NCI-H2107 (cell line): ENCODE results near the gene LSM14B.
"Not testable (repeated sequence)": the region's sequence is repeated elsewhere in the genome, so short reads cannot be mapped to it uniquely, and the experiment has no call there.

Experiments
- DNase-seq: peaks from one replicate; lab custom pipeline; 2025; lab: John Stamatoyannopoulos, UW

The LSM14B gene

DNA sequence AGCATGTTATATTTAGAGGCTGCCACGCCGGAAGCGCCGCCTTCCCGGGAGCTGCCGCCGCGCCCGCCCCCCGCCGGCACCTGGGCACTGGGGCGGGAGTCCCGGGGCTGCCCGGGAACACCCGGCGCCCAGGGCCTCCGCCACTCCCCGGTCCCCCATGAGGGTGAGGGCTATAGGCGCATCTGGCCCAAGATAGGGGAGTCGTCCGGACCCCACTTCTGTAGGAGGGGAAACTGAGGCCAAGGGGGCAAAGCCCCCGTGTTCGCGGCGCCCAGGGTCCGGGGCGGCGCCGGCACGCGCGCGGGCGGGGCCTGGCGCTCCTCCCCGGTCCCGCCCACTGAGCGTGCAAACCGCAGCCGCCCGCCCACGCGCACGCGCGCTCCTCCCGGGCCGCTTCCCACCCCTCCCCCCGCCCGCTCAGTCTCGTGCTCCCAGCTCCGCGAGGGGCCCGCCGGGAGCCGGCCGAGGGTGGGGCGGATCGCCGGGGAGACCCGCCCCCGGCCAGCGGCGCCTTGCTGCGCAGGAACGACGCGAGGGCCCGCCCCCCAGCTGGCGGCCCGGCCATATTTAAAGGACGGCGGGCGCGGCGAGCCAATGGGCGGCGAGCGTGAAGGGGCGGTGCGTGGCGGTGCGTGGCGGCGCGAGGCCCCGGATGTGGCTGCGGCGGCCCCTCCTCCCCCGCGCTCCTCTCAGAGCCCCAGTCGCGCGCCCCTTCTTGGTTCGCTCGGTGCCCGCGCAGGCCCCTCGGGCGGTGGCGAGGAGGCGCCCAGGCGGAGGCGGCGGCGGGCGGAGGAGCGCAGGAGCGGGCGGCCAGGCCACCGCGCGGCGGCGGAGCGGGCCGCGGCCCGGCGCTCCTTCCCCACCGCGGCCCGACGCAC lies at the start of gene LSM14B:
TSS of gene LSM14B (plus strand) at position 700 of the 878 bp plus-strand sequence. CDS start 192 bp downstream, outside the sequence.
- DNase-seq: peak; percentile 98

DNA sequence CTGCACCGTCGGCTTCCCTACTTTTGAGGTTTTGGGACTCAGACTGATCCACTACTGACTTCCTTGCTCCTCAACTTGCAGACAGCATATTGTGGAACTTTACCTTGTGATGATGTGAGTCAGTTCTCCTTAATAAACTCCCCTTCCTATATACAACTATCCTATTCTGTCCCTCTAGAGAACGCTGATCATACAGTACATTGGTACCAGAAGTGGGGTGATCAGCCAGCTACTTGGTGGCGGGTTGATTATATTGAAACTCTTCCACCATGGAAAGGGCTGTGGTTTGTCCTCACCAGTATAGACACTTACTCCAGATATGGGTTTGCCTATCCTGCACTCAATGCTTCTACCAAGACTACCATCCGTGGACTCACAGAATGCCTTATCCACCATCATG lies 49.0 kb upstream of the LSM14B start:
- DNase-seq: no peak

DNA sequence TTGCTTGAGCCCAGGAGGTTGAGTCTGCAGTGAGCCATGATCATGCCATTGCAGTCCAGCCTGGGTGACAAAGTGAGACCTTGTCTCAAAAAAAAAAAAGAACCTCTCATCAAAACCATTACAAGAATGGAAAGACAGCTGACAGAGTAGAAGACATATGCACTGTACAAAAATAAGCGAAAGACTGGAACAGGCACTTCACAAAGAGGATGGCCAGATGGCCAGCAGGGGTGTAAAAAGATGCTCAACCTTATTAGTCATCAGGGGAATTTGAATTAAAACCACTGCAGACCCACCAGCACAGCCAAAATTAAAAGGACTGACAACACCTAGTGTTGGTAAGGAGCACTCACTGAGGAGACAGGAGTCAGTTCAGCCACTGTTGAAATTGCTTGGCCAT lies 43.1 kb upstream of the LSM14B start:
- no peak for DNase-seq

GRCh38 chr20:62080249-62080990 lies 41.9 kb upstream of the LSM14B start:
- peak; percentile 20 for DNase-seq

GRCh38 chr20:62083312-62083711 lies 39.0 kb upstream of the LSM14B start:
- DNase-seq: no peak

GRCh38 chr20:62084224-62084623 lies 38.1 kb upstream of the LSM14B start:
- not testable (repeated sequence) for DNase-seq

DNA sequence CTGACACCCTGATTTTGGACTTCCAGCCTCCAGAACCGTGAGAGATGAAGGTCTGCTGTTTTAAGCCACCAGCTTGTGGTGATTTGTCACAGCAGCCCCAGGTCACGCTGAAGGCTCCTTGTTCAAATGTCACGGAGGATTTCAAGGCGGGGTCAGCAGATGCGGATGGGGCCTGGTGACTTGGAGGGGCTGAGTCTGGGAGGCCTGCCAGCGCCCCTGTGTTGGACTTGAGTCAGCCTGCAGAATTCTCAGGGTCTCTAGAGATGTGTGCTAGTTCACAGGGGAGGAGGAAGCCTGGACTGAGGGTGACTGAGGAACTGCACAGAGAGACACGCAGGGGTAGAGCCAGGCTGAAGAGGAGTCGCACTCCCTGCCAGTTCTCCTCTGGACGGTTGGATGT lies 37.1 kb upstream of the LSM14B start:
- no peak for DNase-seq

GRCh38 chr20:62087227-62087626 lies 35.0 kb upstream of the LSM14B start:
- DNase-seq: no peak

GRCh38 chr20:62087632-62088031 lies 34.6 kb upstream of the LSM14B start:
- DNase-seq: no peak

GRCh38 chr20:62088258-62089127 lies 33.8 kb upstream of the LSM14B start:
- DNase-seq: no peak

- DNase-seq: no peak
Observed at GRCh38 chr20:62089393-62089792, 32.9 kb upstream of the LSM14B start.

- no peak for DNase-seq
Observed at GRCh38 chr20:62096421-62097380, 25.6 kb upstream of the LSM14B start.

DNA sequence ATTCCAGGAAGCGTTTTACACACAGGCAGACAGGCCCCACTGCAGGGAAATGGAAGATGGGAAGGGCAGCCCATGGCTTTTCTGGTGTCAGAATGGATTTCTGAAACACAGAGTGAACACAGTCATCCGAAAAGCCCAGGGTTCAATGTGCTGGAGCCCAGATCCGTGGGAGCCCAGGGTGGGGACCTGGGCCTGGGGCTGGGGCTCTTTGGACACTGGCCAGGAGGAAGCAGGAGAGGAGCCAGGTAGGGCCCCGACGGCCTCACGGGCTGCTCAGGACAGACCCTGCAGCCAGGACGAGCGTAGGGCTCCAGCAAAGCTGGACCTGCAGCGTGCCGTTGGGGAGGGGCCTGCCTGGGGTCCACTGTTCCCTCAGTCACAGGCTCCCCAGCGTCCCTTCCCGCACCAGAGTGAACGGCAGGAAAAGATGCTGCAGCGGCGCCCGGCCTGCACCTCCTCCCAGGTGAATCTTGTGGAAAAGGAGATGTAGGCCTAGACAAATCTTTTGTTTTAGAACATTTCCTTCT lies 24.3 kb upstream of the LSM14B start:
- no peak for DNase-seq

DNA sequence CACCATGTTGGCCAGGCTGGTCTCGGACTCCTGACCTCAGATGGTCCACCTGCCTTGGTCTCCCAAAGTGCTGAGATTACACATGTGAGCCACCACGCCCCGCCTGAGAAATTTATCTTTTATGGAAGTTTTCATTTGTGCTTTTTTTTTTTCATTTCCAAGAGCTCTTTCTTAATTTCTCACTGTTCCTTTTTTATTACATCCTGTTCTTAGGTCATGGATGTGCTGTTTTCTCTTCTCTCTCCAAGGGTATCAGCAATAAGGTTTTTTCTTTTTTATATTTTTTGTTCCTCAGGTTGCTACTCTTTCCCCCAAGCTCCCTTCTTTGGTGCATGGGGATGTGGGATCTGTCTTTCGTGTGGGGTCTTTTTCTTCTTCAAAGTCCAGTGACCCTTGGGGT lies 21.2 kb upstream of the LSM14B start:
- no peak for DNase-seq

- DNase-seq: no peak
Observed at GRCh38 chr20:62103508-62104233, 18.6 kb upstream of the LSM14B start.

GRCh38 chr20:62104234-62104789 lies 18.0 kb upstream of the LSM14B start:
- no peak for DNase-seq

DNA sequence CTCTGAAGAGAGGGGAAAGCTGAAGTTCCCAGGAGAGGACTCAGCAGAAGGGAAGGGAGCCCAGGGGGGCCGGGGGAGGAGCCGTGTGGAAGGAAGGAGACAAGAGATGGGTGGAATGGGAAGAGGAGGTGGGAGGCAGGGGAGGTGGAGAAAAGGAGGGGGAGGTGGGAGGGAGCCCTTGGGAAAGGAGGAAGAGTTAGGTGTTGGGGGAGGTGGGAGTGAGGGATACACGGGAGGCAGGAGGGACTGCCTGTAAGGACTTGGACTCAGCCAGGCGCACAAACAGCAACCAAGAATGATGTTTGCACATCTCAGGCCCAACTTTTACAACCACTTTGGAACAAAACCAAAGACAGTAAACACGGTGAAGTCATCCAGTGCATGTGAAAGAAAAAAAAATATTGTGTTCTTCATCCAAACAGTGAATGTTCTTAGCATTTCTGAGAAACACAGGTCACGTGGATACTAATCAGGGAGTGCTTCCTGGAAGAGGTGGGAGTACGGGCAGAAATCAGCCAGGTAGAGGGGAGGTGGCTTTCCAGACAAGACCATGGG lies 17.4 kb upstream of the LSM14B start:
- DNase-seq: no peak

DNA sequence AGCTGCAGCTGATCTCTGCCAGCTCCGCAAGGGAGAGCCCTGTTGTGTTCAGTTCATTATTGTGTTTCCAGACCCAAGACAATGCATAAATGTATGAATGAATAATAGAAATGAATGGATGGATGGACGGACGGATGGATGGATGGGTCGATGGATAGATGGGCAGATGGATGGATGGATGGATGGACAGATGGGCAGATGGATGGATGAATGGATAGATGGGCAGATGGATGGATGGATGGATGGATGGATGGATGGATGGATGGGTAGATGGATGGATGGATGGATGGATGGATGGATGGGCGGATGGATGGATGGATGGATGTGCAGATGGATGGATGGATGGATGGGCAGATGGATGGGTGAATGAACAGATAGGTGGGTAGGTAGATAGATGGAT lies 16.7 kb upstream of the LSM14B start:
- DNase-seq: no peak

GRCh38 chr20:62111148-62111547 lies 11.1 kb upstream of the LSM14B start:
- no peak for DNase-seq
